Suprapubic skin (tissue), 4 donors: ENCODE measurements around the gene ZNF536. TPM values are rescaled to one million over a fixed set of nuclear protein-coding genes. Genes with fewer than 3 reads are reported as not detected.

ENCODE experiments used
- DNase-seq, 2 donors: peaks; one replicate each; pipeline ENCODE4 v3.0.0-alpha.2; 2019; ENCODE audit warnings: low spot score in 2 of 2
- H3K27ac ChIP-seq: fragments of 200-600 bp; sonication (generic); one replicate; pipeline ENCODE4 v1.5.1; 2019
- H3K27me3 ChIP-seq: fragments of 200-600 bp; sonication (generic); one replicate; pipeline ENCODE4 v1.5.1; 2019
- H3K36me3 ChIP-seq: fragments of 200-600 bp; sonication (generic); one replicate; pipeline ENCODE4 v1.5.1; 2019
- H3K4me1 ChIP-seq: fragments of 200-600 bp; sonication (generic); one replicate; pipeline ENCODE4 v1.5.1; 2019
- H3K4me3 ChIP-seq: fragments of 200-600 bp; sonication (generic); one replicate; pipeline ENCODE4 v1.5.1; 2019; ENCODE audit warnings: mild to moderate bottlenecking
- H3K9me3 ChIP-seq: fragments of 200-600 bp; sonication (generic); one replicate; pipeline ENCODE4 v1.5.1; 2019
- EP300 ChIP-seq: sonication (generic); formaldehyde crosslinking; IDR thresholded peaks from one replicate; pipeline ENCODE4 v1.6.1; 2017; ENCODE audit warnings: antibody characterized with exemption
- POLR2A ChIP-seq, 2 donors: fragments of 450-650 bp; IDR thresholded peaks; one replicate each; pipeline ENCODE4 v1.6.1; 2017; ENCODE audit warnings: antibody characterized with exemption in 2 of 2, mild to moderate bottlenecking in 2 of 2, moderate library complexity in 2 of 2
- POLR2AphosphoS5 ChIP-seq, 3 donors: sonication (generic); formaldehyde crosslinking; IDR thresholded peaks; one replicate each; pipeline ENCODE4 v1.6.1; 2017; ENCODE audit warnings: antibody characterized with exemption in 3 of 3
- WGBS: methylation state at CpG from one replicate; pipeline ENCODE4 v1.1.5; 2018; 5-methylcytosine and 5-hydroxymethylcytosine counted together
- total RNA-seq, 4 donors: library from RNA; depleted of rRNA; stranded (reverse); fragments of >200 nt; gene quantifications; one replicate each; pipeline ENCODE4 v1.1.0, GENCODE V29; 2016
- TF ChIP-seq, protein P1 (sequence below), 2 donors: fragments of 200-600 bp in 1 of 2; fragments of 450-650 bp in 1 of 2; sonication (generic) in 1 of 2; IDR thresholded peaks; one replicate each; pipeline ENCODE4 v1.5.1; 2016 to 2019; ENCODE audit warnings: antibody characterized with exemption in 2 of 2, mild to moderate bottlenecking in 1 of 2, moderate library complexity in 1 of 2

ZNF536 gene
- total RNA-seq, 4 donors from 2014 or later: 0.10 to 1.5 (median 0.51) TPM

DNA sequence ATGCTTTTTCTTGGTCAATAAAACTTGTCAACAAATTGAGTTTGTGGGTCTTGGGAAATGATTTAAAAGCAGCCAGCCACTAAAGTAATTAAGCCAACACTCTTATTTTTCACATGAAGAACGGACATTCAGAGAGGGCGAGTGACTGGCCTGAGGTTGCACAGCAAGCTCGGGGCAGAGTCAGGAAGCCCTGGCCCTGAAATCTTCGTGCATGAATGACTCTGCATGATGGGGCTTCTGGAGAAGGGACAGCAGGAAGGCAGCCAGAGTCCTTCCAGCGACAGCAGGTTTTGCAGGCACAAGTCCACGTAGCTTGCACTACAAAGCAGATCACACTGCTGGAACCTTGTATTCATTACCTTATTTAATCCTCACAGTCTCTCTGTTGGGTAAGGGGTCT, 232.5 kb downstream of the ZNF536 start:
- no peaks in the 10 kb centered on the region for H3K36me3 ChIP-seq
- H3K27ac ChIP-seq: no peak overlapping the region
- H3K27me3 ChIP-seq: no peaks in the 10 kb centered on the region
- no peaks in the 10 kb centered on the region for H3K9me3 ChIP-seq
- TF ChIP-seq POLR2AphosphoS5 (IDR thresholded peaks at IDR 0.05) (no peak), POLR2A (IDR thresholded peaks at IDR 0.05) (no peak), EP300 (no peak)
- TF ChIP-seq, protein P1, sequence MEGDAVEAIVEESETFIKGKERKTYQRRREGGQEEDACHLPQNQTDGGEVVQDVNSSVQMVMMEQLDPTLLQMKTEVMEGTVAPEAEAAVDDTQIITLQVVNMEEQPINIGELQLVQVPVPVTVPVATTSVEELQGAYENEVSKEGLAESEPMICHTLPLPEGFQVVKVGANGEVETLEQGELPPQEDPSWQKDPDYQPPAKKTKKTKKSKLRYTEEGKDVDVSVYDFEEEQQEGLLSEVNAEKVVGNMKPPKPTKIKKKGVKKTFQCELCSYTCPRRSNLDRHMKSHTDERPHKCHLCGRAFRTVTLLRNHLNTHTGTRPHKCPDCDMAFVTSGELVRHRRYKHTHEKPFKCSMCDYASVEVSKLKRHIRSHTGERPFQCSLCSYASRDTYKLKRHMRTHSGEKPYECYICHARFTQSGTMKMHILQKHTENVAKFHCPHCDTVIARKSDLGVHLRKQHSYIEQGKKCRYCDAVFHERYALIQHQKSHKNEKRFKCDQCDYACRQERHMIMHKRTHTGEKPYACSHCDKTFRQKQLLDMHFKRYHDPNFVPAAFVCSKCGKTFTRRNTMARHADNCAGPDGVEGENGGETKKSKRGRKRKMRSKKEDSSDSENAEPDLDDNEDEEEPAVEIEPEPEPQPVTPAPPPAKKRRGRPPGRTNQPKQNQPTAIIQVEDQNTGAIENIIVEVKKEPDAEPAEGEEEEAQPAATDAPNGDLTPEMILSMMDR (IDR thresholded peaks at IDR 0.05): no peak
- H3K4me3 ChIP-seq: no peak overlapping the region
- WGBS: 76% methylated on average over 6 of the region's 6 CpGs
- no peaks in the 10 kb centered on the region for H3K4me1 ChIP-seq
- peak in 1 of 2 donors; percentile 34 for DNase-seq

DNA sequence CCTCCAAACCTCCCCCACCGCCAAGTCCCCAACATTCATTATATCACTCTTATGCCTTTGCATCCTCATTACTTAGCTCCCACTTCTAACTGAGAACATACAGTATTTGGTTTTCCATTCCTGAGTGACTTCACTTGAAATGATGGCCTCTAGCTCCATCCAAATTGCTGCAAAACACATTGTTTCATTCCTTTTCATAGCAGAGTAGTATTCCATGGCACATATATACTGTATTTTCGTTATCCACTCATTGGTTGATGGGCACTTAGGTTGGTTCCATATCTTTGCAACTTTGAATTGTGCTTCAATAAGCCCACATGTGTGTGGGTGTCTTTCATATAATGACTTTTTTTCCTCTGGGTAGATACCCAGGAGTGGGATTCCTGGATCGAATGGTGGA, 233.1 kb downstream of the ZNF536 start:
- TF ChIP-seq EP300 (no peak), POLR2A (IDR thresholded peaks at IDR 0.05) (no peak), POLR2AphosphoS5 (IDR thresholded peaks at IDR 0.05) (no peak)
- TF ChIP-seq, protein P1 (IDR thresholded peaks at IDR 0.05): no peak
- no peaks in the 10 kb centered on the region for H3K27me3 ChIP-seq
- no peaks in the 10 kb centered on the region for H3K9me3 ChIP-seq
- no peaks in the 10 kb centered on the region for H3K36me3 ChIP-seq
- H3K4me1 ChIP-seq: no peaks in the 10 kb centered on the region
- DNase-seq: no peak
- H3K4me3 ChIP-seq: no peak overlapping the region
- no peak overlapping the region for H3K27ac ChIP-seq
- 88% methylated on average over 3 of the region's 3 CpGs for WGBS

DNA sequence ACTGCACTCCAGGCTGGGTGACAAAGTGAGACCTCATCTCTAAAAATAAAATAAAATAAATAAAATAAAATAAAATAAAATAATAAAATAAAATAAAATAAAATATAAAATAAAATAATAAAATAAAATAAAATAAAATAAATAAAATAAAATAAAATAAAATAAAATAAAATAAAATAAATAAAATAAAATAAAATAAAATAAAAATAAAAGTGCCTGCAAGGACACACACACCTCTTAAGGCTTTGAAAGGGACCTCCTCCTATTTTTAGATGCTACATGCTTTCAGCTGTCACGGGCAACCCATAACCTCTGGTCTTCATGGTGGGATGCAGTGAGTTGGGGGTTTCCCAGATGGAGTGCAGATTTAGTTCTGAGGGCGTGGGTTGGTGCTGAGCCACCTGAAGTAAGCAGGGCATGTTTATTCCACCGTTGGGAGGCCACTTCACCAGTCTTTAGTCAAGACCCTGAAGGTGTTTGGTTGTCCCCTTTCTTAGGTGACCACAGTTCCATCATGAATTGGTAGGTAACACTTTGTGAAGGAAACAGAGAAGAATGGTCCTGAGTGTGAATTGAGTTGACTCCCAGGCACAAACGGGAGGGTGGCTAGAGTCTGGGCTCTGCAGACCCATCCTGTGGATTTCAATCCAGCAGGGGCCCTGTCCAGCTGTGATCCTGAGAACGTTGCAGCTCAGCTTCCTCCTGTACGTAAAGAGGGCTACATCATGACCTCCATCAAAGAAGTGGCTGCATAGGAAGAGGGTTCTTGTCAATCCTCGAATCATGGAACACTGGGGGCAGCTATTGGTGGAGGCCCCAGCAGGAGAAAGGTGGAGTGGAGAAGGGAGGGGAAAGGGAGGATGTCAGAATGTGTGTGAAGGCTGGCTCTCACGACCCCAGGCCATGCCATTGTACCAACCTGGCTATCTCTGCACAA, 234.2 kb downstream of the ZNF536 start:
- Histone ChIP-seq H3K36me3 (no peaks in the 10 kb centered on the region), H3K9me3 (no peaks in the 10 kb centered on the region)
- 63% methylated on average over 8 of the region's 8 CpGs for WGBS

More for the DNA sequence above, 234.2 kb downstream of the ZNF536 start:
- Histone ChIP-seq H3K4me3 (no peak overlapping the region), H3K27me3 (no peaks in the 10 kb centered on the region), H3K27ac (no peak overlapping the region), H3K4me1 (no peaks in the 10 kb centered on the region)
- no peak for TF ChIP-seq EP300
- no peak for TF ChIP-seq POLR2A (IDR thresholded peaks at IDR 0.05)
- no peak for TF ChIP-seq POLR2AphosphoS5 (IDR thresholded peaks at IDR 0.05)
- TF ChIP-seq, protein P1 (IDR thresholded peaks at IDR 0.05): no peak
- DNase-seq: peak in 1 of 2 donors; percentile 38
